Fibroblast of lung (primary cell): Measurements from ENCODE around the gene SCN7A. TPM values are rescaled to one million over a fixed set of nuclear protein-coding genes. Genes with fewer than 3 reads are reported as not detected.
A peak's percentile ranks its signal among the peaks of the same experiment; 100 is the strongest.

Experiments
- DNase-seq, 2 donors: peaks; one replicate each; pipeline versions ENCODE4 v3.0.0 to v3.0.0-alpha.2; 2010; ENCODE audit warnings: low read depth in 2 of 2
- H2AFZ ChIP-seq: 2 replicates; pipeline ENCODE4 v1.5.1; 2012; ENCODE audit warnings: low read length, control low read depth, inconsistent platforms
- H3K27ac ChIP-seq: 2 replicates; pipeline ENCODE4 v1.5.1; 2011; ENCODE audit warnings: low read length, control low read depth; ENCODE audit not compliant: insufficient read depth
- H3K27me3 ChIP-seq: 2 replicates; pipeline ENCODE4 v1.5.1; 2011; ENCODE audit warnings: mild to moderate bottlenecking, low read length; ENCODE audit not compliant: control insufficient read depth, insufficient read depth
- H3K36me3 ChIP-seq: 2 replicates; pipeline ENCODE4 v1.5.1; 2011; ENCODE audit warnings: low read length; ENCODE audit not compliant: control insufficient read depth, insufficient read depth
- H3K4me1 ChIP-seq: 2 replicates; pipeline ENCODE4 v1.5.1; 2011; ENCODE audit warnings: low read length; ENCODE audit not compliant: control insufficient read depth, insufficient read depth; ENCODE audit errors: extremely low read depth
- H3K4me2 ChIP-seq: 2 replicates; pipeline ENCODE4 v1.5.1; 2011; ENCODE audit warnings: low read length, control low read depth; ENCODE audit not compliant: insufficient read depth; ENCODE audit errors: extremely low read depth
- H3K4me3 ChIP-seq, 4 experiments: fragments of 200-600 bp in 1 of 4; sonication (generic) in 1 of 4; replicated peaks in 1 of 4; 2 replicates each; pipeline ENCODE4 v1.5.1; 2011 to 2016; ENCODE audit warnings: low read length in 4 of 4, low read depth in 3 of 4, mild to moderate bottlenecking in 3 of 4, control low read depth in 2 of 4, inconsistent platforms in 1 of 4, mixed read lengths in 1 of 4; ENCODE audit not compliant: insufficient read depth in 1 of 4; ENCODE audit errors: control extremely low read depth in 1 of 4
- H3K79me2 ChIP-seq: 2 replicates; pipeline ENCODE4 v1.5.1; 2012; ENCODE audit warnings: mild to moderate bottlenecking, low read length, inconsistent platforms; ENCODE audit not compliant: control insufficient read depth, insufficient read depth
- H3K9ac ChIP-seq: 2 replicates; pipeline ENCODE4 v1.5.1; 2011; ENCODE audit warnings: mild to moderate bottlenecking, low read length, control low read depth; ENCODE audit not compliant: insufficient read depth
- H3K9me3 ChIP-seq: 2 replicates; pipeline ENCODE4 v1.5.1; 2012; ENCODE audit warnings: low read depth, low read length; ENCODE audit not compliant: control insufficient read depth, insufficient read depth
- H4K20me1 ChIP-seq: 2 replicates; pipeline ENCODE4 v1.5.1; 2011; ENCODE audit warnings: low read length; ENCODE audit not compliant: control insufficient read depth, insufficient read depth; ENCODE audit errors: extremely low read depth
- CTCF ChIP-seq, 2 donors: IDR thresholded peaks in 1 of 2; conservative IDR thresholded peaks in 1 of 2; 1 replicate in 1 of 2; 2 replicates in 1 of 2; pipeline ENCODE4 v1.5.1; 2011 to 2012; ENCODE audit warnings: low read length in 2 of 2, control low read depth in 1 of 2, inconsistent platforms in 1 of 2, low read depth in 1 of 2, mild to moderate bottlenecking in 1 of 2
- EZH2 ChIP-seq: IDR thresholded peaks from 2 replicates; pipeline ENCODE4 v1.5.1; 2012; ENCODE audit warnings: low read length, control low read depth, mild to moderate bottlenecking; ENCODE audit errors: missing control alignments
- polyA plus RNA-seq, 2 donors: library from polyadenylated mRNA; depleted of rRNA in 1 of 2; stranded (reverse) in 1 of 2; unstranded in 1 of 2; fragments of >200 nt; gene quantifications; 2 replicates each; pipeline ENCODE4 v1.2.1, GENCODE V29; 2011 to 2012; ENCODE audit warnings: missing spikeins in 1 of 2
- total RNA-seq: library from RNA; depleted of rRNA; stranded (reverse); fragments of >200 nt; gene quantifications from 2 replicates; pipeline ENCODE4 v1.2.1, GENCODE V29; 2014

SCN7A gene
- total and polyA plus RNA-seq, 2 donors (not counting 1 experiment from before 2014, with no cell fraction given), result 7.8 to 8.9 TPM

DNA sequence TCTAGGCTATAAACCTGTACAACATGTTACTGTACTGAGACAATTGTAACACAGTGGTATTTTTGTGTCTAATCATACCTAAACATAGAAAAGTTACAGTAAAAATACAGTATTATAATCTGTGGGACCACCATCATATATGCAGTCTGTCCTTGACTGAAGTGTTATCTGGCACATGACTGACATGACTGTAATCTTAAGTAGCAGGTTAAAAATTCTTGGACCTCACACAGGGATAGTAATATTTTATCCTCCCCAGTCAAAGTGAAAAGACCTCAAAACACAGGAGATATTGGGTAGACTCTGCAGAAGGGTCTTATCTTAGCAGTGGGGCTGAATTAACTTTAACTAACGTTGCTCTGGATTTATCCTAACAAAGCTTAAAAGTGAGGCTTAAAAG is 113.4 kb downstream of the SCN7A start:
- Histone ChIP-seq H3K36me3 (no peaks in the 10 kb centered on the region), H2AFZ (no peak overlapping the region), H3K79me2 (peaks cover under 1% of the 10 kb centered on the region), H3K9me3 (no peaks in the 10 kb centered on the region), H3K27ac (no peak overlapping the region), H3K4me2 (no peak overlapping the region), H3K9ac (no peak overlapping the region), H3K27me3 (no peaks in the 10 kb centered on the region), H3K4me3 (no peak overlapping the region), H4K20me1 (no peaks in the 10 kb centered on the region), H3K4me1 (no peaks in the 10 kb centered on the region)
- DNase-seq, result no peak
- TF ChIP-seq CTCF (conservative IDR thresholded peaks at IDR 0.05 in 1 of 2, IDR thresholded peaks at IDR 0.05 in 1 of 2; ENCODE audit: low read depth in 1 of 2, low read length in 2 of 2), result no peak

- TF ChIP-seq CTCF (conservative IDR thresholded peaks at IDR 0.05 in 1 of 2, IDR thresholded peaks at IDR 0.05 in 1 of 2; ENCODE audit: low read depth in 1 of 2, low read length in 2 of 2) (no peak), EZH2 (no peak)
- DNase-seq, result no peak
- peaks cover 30% of the 10 kb centered on the region for H3K79me2 ChIP-seq
- H2AFZ ChIP-seq, result no peak overlapping the region
- no peaks in the 10 kb centered on the region for H3K27me3 ChIP-seq
- peaks cover 2% of the 10 kb centered on the region for H3K4me1 ChIP-seq
- no peak overlapping the region for H3K27ac ChIP-seq
- no peaks in the 10 kb centered on the region for H4K20me1 ChIP-seq
- peak overlapping the region in 2 of 4 experiments; percentile 87 to 89 for H3K4me3 ChIP-seq
- peak overlapping the region; percentile 83 for H3K4me2 ChIP-seq
- H3K9me3 ChIP-seq, result no peaks in the 10 kb centered on the region
- H3K36me3 ChIP-seq, result no peaks in the 10 kb centered on the region
- H3K9ac ChIP-seq, result no peak overlapping the region
Observed at GRCh38 chr2:166376873-166377272, 117.2 kb downstream of the SCN7A start.

GRCh38 chr2:166376488-166376828 is 117.6 kb downstream of the SCN7A start:
- peak overlapping the region; percentile 99 for H2AFZ ChIP-seq
- no peaks in the 10 kb centered on the region for H3K27me3 ChIP-seq
- H3K4me1 ChIP-seq, result peaks cover 2% of the 10 kb centered on the region
- H3K4me3 ChIP-seq, result peak overlapping the region; percentile 87 to 98 (median 92)
- no peaks in the 10 kb centered on the region for H4K20me1 ChIP-seq
- TF ChIP-seq EZH2 (no peak), CTCF (conservative IDR thresholded peaks at IDR 0.05 in 1 of 2, IDR thresholded peaks at IDR 0.05 in 1 of 2; ENCODE audit: low read depth in 1 of 2, low read length in 2 of 2) (no peak)
- DNase-seq, result no peak
- H3K9ac ChIP-seq, result peak overlapping the region; percentile 60
- no peaks in the 10 kb centered on the region for H3K36me3 ChIP-seq
- H3K27ac ChIP-seq, result peak overlapping the region; percentile 74
- H3K79me2 ChIP-seq, result peaks cover 30% of the 10 kb centered on the region
- H3K9me3 ChIP-seq, result no peaks in the 10 kb centered on the region
- peak overlapping the region; percentile 83 for H3K4me2 ChIP-seq
